Choroid plexus epithelial cell (primary cell): ENCODE results near the gene PCBP3.
A peak's percentile ranks its signal among the peaks of the same experiment; 100 is the strongest.

Experiments
- DNase-seq: peaks from one replicate; pipeline ENCODE4 v3.0.0-alpha.2; 2010; ENCODE audit warnings: low read depth
- H3K4me3 ChIP-seq: 2 replicates; pipeline ENCODE4 v1.5.1; 2011; ENCODE audit warnings: low read depth, mild to moderate bottlenecking, control low read depth, low read length, moderate library complexity
- TF ChIP-seq, protein P1 (sequence below): conservative IDR thresholded peaks from 2 replicates; pipeline ENCODE4 v1.5.1; 2011; ENCODE audit warnings: low read depth, mild to moderate bottlenecking, control low read depth, inconsistent platforms, low read length, moderate library complexity

PCBP3 gene

DNA sequence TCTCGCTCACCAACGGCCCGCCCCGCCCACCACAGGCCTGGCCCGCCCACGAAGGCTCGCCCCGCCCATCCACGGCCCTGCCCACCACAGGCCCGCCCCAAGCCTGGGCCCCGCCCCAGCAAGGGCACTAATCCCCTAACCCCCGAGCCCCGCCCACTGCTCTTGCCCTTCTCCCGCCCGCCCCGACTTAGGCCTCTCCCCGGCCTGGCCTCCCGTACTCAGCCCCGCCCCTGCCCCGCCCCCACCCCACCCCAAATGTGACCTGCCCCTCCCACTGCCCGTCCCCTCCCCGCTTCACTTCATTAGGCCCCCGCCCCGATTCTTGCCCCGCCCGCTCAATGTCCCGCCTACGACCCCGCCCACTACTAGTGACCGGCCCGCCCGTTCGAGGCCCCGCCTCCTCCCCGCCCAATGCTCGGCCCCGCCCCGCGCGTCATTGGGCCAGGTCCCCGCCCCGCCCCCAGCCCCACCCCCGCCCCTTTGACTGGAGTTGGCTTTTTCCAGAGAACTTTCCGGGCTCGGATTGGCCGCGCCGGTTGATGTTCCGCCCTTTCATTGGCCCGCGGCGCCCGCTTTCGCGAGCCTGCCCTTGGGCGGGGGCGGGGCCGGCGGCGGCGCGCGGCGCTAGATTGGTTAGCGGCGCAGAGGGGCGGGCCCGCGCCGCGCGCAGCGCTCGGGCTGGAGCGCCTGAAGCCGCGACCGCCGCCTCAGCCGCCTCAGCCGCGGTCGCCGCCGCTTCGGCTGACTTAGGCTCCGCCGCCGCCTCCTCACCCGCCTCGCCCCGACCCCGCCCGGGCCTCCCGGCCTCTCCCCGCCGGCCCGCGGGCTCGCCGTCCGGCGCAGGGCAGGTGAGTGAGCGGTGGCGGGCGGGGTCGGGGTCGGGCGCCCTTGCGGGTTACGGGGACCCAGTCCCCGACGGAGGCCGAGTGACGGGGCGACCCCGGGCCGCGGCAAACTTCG lies at the start of gene PCBP3:
TSS of gene PCBP3 (plus strand) at position 705 of the 960 bp plus-strand sequence. CDS start 206,361 bp downstream, outside the sequence.
- DNase-seq = peak; percentile 98
- TF ChIP-seq, protein P1, sequence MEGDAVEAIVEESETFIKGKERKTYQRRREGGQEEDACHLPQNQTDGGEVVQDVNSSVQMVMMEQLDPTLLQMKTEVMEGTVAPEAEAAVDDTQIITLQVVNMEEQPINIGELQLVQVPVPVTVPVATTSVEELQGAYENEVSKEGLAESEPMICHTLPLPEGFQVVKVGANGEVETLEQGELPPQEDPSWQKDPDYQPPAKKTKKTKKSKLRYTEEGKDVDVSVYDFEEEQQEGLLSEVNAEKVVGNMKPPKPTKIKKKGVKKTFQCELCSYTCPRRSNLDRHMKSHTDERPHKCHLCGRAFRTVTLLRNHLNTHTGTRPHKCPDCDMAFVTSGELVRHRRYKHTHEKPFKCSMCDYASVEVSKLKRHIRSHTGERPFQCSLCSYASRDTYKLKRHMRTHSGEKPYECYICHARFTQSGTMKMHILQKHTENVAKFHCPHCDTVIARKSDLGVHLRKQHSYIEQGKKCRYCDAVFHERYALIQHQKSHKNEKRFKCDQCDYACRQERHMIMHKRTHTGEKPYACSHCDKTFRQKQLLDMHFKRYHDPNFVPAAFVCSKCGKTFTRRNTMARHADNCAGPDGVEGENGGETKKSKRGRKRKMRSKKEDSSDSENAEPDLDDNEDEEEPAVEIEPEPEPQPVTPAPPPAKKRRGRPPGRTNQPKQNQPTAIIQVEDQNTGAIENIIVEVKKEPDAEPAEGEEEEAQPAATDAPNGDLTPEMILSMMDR = no peak
- peak within 1 kb of the TSS; percentile 62 for H3K4me3 ChIP-seq

DNA sequence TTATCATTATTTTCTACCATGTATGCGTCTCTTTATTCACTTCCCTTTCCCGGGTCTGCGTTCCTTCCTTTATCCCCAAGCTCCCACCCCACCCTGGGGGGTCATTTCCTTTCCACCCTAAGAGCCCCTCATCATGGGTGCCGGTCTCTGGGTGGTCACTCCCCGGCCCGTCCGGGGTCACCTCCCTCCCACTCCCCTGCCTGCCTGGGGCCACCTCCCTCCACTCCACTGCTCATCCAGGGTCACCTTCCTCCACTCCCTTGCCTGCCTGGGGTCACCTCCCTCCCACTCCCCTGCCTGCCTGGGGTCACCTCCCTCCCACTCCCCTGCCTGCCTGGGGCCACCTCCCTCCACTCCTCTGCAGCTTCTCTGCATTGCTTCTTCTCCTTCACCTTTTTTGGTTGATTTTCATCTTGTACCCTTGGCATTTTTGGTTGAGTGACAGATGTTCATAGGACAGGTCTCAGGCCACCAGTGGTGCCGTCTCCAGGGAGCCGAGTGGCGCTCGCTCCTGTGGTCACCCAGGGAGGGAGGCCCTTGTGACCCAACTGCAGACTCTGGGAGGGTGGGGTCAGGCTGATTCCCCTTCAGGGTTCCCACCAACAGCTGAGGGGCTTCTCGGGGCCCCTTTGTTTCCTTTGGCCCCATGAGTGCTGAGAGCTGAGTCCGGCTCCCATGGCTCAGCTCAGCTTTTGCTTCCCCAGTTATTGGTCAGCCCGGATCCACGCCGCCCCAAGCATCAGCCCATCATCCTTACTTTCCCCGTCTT lies 48.6 kb upstream of the PCBP3 start:
- no peak for DNase-seq
- TF ChIP-seq, protein P1 = no peak
- H3K4me3 ChIP-seq = no peak overlapping the region

DNA sequence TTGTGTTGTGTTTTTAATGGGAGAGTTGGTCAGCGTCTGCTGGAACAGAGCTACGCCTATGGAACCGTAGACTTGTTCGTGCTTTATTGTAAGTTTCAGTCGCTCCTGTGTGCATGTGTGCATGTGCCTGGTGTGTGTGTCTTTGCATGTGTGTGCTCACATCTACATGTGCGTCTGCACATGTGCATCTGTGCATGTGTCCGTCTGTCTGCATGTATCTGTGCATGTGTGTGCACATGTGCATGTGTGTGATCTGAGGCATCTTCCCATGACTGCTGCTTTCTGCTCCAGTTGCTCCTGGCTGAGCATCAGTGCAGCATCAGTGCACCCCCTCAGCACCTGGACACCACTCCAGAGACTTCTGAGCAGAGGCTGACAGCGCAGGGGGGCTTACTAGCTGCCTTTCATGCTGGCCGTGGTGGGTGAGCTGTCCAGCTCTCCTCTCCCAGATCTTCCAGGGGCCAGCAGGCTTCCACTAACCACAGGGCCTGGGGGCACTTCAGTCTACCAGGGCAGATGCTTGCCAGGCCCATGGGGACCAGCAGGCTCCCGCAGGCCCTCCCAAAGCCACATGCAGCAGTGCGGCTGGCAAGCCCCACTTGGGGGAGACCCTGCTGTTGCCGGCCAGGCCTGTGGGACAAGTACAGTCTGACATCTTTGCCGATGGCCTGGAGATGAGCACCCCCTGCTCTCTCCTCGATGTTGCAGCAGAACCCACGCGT lies 47.8 kb upstream of the PCBP3 start:
- no peak overlapping the region for H3K4me3 ChIP-seq
- TF ChIP-seq, protein P1 = no peak
- no peak for DNase-seq

DNA sequence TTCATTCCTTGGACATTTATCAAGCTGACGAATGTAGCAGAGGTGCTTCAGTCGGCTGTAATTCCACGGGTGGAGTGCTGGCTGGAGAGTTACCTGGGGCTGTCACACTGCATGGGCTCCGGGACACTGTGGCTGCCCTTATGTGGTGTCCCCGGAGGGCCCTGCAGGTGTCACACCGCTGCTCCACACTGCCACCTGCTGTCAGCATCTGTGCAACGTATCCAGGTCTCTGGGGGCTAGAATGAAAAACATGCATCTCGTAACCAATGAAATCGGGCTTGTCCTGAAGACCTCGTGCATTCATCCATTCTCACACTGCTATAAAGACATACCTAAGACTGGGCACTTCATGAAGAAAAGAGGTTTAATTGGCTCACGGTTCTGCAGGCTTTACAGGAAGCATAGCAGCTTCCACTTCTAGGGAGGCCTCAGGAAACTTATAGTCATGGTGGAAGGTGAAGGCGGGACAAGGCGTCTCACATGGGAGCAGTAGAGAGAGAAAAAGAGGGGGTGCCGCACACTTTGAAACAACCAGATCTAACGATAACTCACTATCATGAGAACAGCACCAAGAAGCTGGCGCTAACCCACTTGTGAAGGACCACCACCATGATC lies 46.7 kb upstream of the PCBP3 start:
- TF ChIP-seq, protein P1 = peak; percentile 92
- DNase-seq = peak; percentile 54
- H3K4me3 ChIP-seq = no peak overlapping the region

DNA sequence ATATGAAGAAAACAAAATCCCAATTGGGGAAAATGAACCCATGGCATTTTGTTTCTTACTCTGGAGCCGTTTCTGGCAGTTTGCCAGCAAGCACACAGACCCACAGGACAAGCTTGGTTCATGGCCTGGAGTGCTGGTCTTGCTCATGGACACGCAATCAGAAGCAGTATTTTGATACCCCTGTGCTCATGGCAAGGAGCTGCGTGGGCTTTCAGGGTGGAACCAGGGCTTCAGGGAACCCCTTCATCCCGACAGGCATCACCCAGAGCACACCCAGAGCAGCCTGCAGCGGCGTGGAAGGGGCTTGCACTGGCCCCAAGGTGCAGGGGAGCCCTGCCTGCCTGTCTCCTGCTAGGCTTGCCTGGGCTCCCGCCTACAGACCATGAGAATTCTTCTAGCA lies 45.4 kb upstream of the PCBP3 start:
- no peak overlapping the region for H3K4me3 ChIP-seq
- TF ChIP-seq, protein P1 = no peak
- DNase-seq = no peak

DNA sequence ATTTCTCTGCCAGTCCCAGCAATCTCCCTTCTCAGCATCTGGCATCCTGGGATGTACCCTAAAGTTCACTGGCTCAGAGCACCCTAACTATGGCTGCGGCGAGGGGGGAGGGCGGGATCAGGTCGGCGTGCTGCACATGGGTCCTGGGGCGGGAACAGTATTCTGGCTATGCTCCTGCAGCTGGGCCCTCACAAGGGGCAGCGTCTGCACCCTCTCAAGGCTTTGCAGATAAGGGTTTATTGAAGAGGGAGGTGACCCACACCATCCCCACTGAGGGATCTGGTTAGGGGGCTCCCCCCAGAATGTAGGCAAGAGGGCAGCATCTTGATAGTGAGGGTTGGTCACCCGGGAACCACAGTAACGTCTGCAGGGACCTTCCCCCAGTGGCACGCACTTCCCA lies 44.9 kb upstream of the PCBP3 start:
- TF ChIP-seq, protein P1 = no peak
- no peak overlapping the region for H3K4me3 ChIP-seq
- DNase-seq = no peak
